Small intestine (tissue), 16 donors: ENCODE results near the gene TMEM30A. TPM values are rescaled to one million over a fixed set of nuclear protein-coding genes. Genes with fewer than 3 reads are reported as not detected.

Experiments used
- DNase-seq, 2 donors: peaks; one replicate each; pipeline versions ENCODE4 v3.0.0 to v3.0.0-alpha.2; 2013
- FAIRE-seq: peaks from 2 replicates; lab custom pipeline; 2012; peaks lifted over from hg19 to GRCh38; lab: Jason Lieb, UNC
- H3K27ac ChIP-seq, 3 donors: one replicate each; pipeline ENCODE4 v1.5.1; 2013; ENCODE audit warnings: low read length in 2 of 3, mild to moderate bottlenecking in 2 of 3, control low read depth in 1 of 3, inconsistent platforms in 1 of 3, low read depth in 1 of 3, moderate library complexity in 1 of 3
- H3K27me3 ChIP-seq, 3 donors: one replicate each; pipeline ENCODE4 v1.6.1; 2013; ENCODE audit warnings: low read length in 3 of 3, inconsistent platforms in 1 of 3; ENCODE audit not compliant: control insufficient read depth in 3 of 3, insufficient read depth in 3 of 3
- H3K36me3 ChIP-seq, 3 donors: one replicate each; pipeline ENCODE4 v1.6.1; 2013; ENCODE audit warnings: low read length in 3 of 3, inconsistent platforms in 1 of 3, low read depth in 1 of 3, mild to moderate bottlenecking in 1 of 3, moderate library complexity in 1 of 3; ENCODE audit not compliant: control insufficient read depth in 3 of 3, insufficient read depth in 2 of 3
- H3K4me1 ChIP-seq, 3 donors: one replicate each; pipeline ENCODE4 v1.6.1; 2013; ENCODE audit warnings: low read length in 2 of 3, inconsistent platforms in 1 of 3, low read depth in 1 of 3, mild to moderate bottlenecking in 1 of 3, moderate library complexity in 1 of 3; ENCODE audit not compliant: control insufficient read depth in 3 of 3, insufficient read depth in 2 of 3
- H3K4me3 ChIP-seq, 3 donors: one replicate each; pipeline ENCODE4 v1.5.1; 2013; ENCODE audit warnings: low read length in 3 of 3, control low read depth in 1 of 3, inconsistent platforms in 1 of 3, low read depth in 1 of 3, mild to moderate bottlenecking in 1 of 3, moderate library complexity in 1 of 3
- H3K9me3 ChIP-seq, 2 donors: one replicate each; pipeline ENCODE4 v1.6.1; 2013; ENCODE audit warnings: low read depth in 1 of 2, low read length in 1 of 2; ENCODE audit not compliant: control insufficient read depth in 2 of 2, insufficient read depth in 1 of 2
- WGBS, 3 donors: extraction: QIAGEN DNeasy Blood & Tissue Kit; methylation state at CpG; one replicate each; pipeline ENCODE4 v1.1.7; 2013; 5-methylcytosine and 5-hydroxymethylcytosine counted together
- long read RNA-seq, 10 donors: transcript quantifications; one replicate each; lab custom pipeline, GENCODE V29; 2026
- polyA plus RNA-seq, 4 donors: library from polyadenylated mRNA; stranded (reverse) in 3 of 4; unstranded in 1 of 4; fragments of 200-250 nt in 3 of 4; fragments of 120-200 nt in 1 of 4; gene quantifications; one replicate each; pipeline versions ENCODE4 v1.2.1 to v1.2.3, GENCODE V29; 2013
- donor health status: healthy with polysubstance abuse.
- donor health status: control.
- donor health status: control.
- donor health status: Bipolar disorder and iron deficiency.
- donor health status: healthy.

Gene TMEM30A
- 10 to 100 TPM; 13.0 to 75.9 (median 23.2) TPM for polyA plus RNA-seq
- long read RNA-seq, donor 1, full-length matches to known transcripts, result 31 of 41 reads
- long read RNA-seq, donor 1, partial matches to known transcripts, result 10 of 41 reads
- long read RNA-seq, donor 1, other reads (novel, unspliced or antisense), result 0 of 41 reads
- long read RNA-seq, donor 2, full-length matches to known transcripts, result 10 of 10 reads
- long read RNA-seq, donor 2, partial matches to known transcripts, result 0 of 10 reads
- long read RNA-seq, donor 2, other reads (novel, unspliced or antisense), result 0 of 10 reads
- long read RNA-seq, donor 3, full-length matches to known transcripts, result 12 of 28 reads
- long read RNA-seq, donor 3, partial matches to known transcripts, result 16 of 28 reads
- long read RNA-seq, donor 3, other reads (novel, unspliced or antisense), result 0 of 28 reads
- long read RNA-seq, donor 4, full-length matches to known transcripts, result 2 of 2 reads
- long read RNA-seq, donor 4, partial matches to known transcripts, result 0 of 2 reads
- long read RNA-seq, donor 4, other reads (novel, unspliced or antisense), result 0 of 2 reads
- long read RNA-seq, donor 5, full-length matches to known transcripts, result 4 of 11 reads
- long read RNA-seq, donor 5, partial matches to known transcripts, result 7 of 11 reads
- long read RNA-seq, donor 5, other reads (novel, unspliced or antisense), result 0 of 11 reads
- long read RNA-seq, donor 6, full-length matches to known transcripts, result 11 of 18 reads
- long read RNA-seq, donor 6, partial matches to known transcripts, result 7 of 18 reads
- long read RNA-seq, donor 6, other reads (novel, unspliced or antisense), result 0 of 18 reads
- long read RNA-seq, donor 7, full-length matches to known transcripts, result 35 of 45 reads
- long read RNA-seq, donor 7, partial matches to known transcripts, result 10 of 45 reads
- long read RNA-seq, donor 7, other reads (novel, unspliced or antisense), result 0 of 45 reads
- long read RNA-seq, donor 8, full-length matches to known transcripts, result 4 of 4 reads
- long read RNA-seq, donor 8, partial matches to known transcripts, result 0 of 4 reads
- long read RNA-seq, donor 8, other reads (novel, unspliced or antisense), result 0 of 4 reads
- long read RNA-seq, donor 9, full-length matches to known transcripts, result 3 of 3 reads
- long read RNA-seq, donor 9, partial matches to known transcripts, result 0 of 3 reads
- long read RNA-seq, donor 9, other reads (novel, unspliced or antisense), result 0 of 3 reads
- long read RNA-seq, donor 10, full-length matches to known transcripts, result 42 of 50 reads
- long read RNA-seq, donor 10, partial matches to known transcripts, result 8 of 50 reads
- long read RNA-seq, donor 10, other reads (novel, unspliced or antisense), result 0 of 50 reads

GRCh38 chr6:75284632-75285282 is at the start of gene TMEM30A:
Gene TMEM30A (minus strand): TSS chr6:75284792. CDS start chr6:75284638, 154 bp downstream.
- Histone ChIP-seq H3K36me3 (no peaks in the 10 kb centered on the region), H3K27ac (peak within 1 kb of the TSS; percentile 90 to 94 (median 91)), H3K27me3 (no peaks in the 10 kb centered on the region), H3K4me1 (peaks cover 2 to 5% (median 2%) of the 10 kb centered on the region in 3 donors), H3K9me3 (no peaks in the 10 kb centered on the region), H3K4me3 (peak within 1 kb of the TSS; percentile 87 to 90 (median 90))
- FAIRE-seq, result peak; percentile 72
- 0 to 1% (median 0%) methylated on average over 51 to 55 of the region's 55 CpGs for WGBS, 3 donors
- peak; percentile 98 to 100 for DNase-seq

GRCh38 chr6:75333676-75334200 is 49.1 kb upstream of the TMEM30A start:
- no peak overlapping the region for H3K4me3 ChIP-seq
- no peaks in the 10 kb centered on the region for H3K27me3 ChIP-seq
- no peaks in the 10 kb centered on the region for H3K9me3 ChIP-seq
- WGBS, 3 donors, result 50 to 58% (median 56%) methylated on average over 2 of the region's 2 CpGs
- no peaks in the 10 kb centered on the region for H3K36me3 ChIP-seq
- no peak overlapping the region for H3K27ac ChIP-seq
- DNase-seq (no peak), FAIRE-seq (no peak)
- H3K4me1 ChIP-seq, result no peaks in the 10 kb centered on the region

GRCh38 chr6:75331151-75331550 is 46.6 kb upstream of the TMEM30A start:
- H3K4me1 ChIP-seq, result no peaks in the 10 kb centered on the region
- H3K27me3 ChIP-seq, result no peaks in the 10 kb centered on the region
- H3K36me3 ChIP-seq, result no peaks in the 10 kb centered on the region
- no peak for FAIRE-seq
- no peak overlapping the region for H3K4me3 ChIP-seq
- DNase-seq, result no peak
- 82 to 87% (median 86%) methylated on average over 2 of the region's 2 CpGs for WGBS, 3 donors
- H3K9me3 ChIP-seq, result no peaks in the 10 kb centered on the region
- no peak overlapping the region for H3K27ac ChIP-seq

- 90 to 97% (median 95%) methylated on average over 1 of the region's 1 CpG for WGBS, 3 donors
- H3K4me3 ChIP-seq, result no peak overlapping the region
- no peaks in the 10 kb centered on the region for H3K27me3 ChIP-seq
- H3K9me3 ChIP-seq, result no peaks in the 10 kb centered on the region
- H3K36me3 ChIP-seq, result no peaks in the 10 kb centered on the region
- DNase-seq (no peak), FAIRE-seq (no peak)
- H3K27ac ChIP-seq, result no peak overlapping the region
- no peaks in the 10 kb centered on the region for H3K4me1 ChIP-seq
These were observed 45.1 kb upstream of the TMEM30A start for GRCh38 chr6:75329703-75330102.

- no peaks in the 10 kb centered on the region for H3K4me1 ChIP-seq
- FAIRE-seq, result no peak
- H3K36me3 ChIP-seq, result no peaks in the 10 kb centered on the region
- H3K4me3 ChIP-seq, result no peak overlapping the region
- no peak overlapping the region for H3K27ac ChIP-seq
- peaks cover 0 to 4% of the 10 kb centered on the region in 2 donors for H3K9me3 ChIP-seq
- no peaks in the 10 kb centered on the region for H3K27me3 ChIP-seq
- WGBS, 3 donors, result 61 to 82% (median 73%) methylated on average over 1 of the region's 1 CpG
- DNase-seq, result no peak
These were observed 43.2 kb upstream of the TMEM30A start for GRCh38 chr6:75327807-75328206.

- WGBS, 3 donors, result 72 to 77% (median 74%) methylated on average over 2 of the region's 2 CpGs
- Histone ChIP-seq H3K4me1 (no peaks in the 10 kb centered on the region), H3K36me3 (no peaks in the 10 kb centered on the region), H3K27ac (no peak overlapping the region), H3K9me3 (peaks cover 0 to 4% of the 10 kb centered on the region in 2 donors), H3K4me3 (no peak overlapping the region), H3K27me3 (no peaks in the 10 kb centered on the region)
- FAIRE-seq, result no peak
- DNase-seq, result no peak
These were observed 42.1 kb upstream of the TMEM30A start for GRCh38 chr6:75326557-75327258.

GRCh38 chr6:75318900-75319299 is 34.3 kb upstream of the TMEM30A start:
- WGBS, 3 donors, result 48 to 72% (median 64%) methylated on average over 2 of the region's 2 CpGs
- no peaks in the 10 kb centered on the region for H3K27me3 ChIP-seq
- no peak overlapping the region for H3K4me3 ChIP-seq
- DNase-seq, result no peak
- no peaks in the 10 kb centered on the region for H3K4me1 ChIP-seq
- H3K27ac ChIP-seq, result no peak overlapping the region
- no peaks in the 10 kb centered on the region for H3K36me3 ChIP-seq
- no peak for FAIRE-seq
- H3K9me3 ChIP-seq, result peaks cover 0 to 4% of the 10 kb centered on the region in 2 donors
